ENCODE measurements around the gene TIMM10.

TIMM10 gene, protein sequence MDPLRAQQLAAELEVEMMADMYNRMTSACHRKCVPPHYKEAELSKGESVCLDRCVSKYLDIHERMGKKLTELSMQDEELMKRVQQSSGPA

DNA sequence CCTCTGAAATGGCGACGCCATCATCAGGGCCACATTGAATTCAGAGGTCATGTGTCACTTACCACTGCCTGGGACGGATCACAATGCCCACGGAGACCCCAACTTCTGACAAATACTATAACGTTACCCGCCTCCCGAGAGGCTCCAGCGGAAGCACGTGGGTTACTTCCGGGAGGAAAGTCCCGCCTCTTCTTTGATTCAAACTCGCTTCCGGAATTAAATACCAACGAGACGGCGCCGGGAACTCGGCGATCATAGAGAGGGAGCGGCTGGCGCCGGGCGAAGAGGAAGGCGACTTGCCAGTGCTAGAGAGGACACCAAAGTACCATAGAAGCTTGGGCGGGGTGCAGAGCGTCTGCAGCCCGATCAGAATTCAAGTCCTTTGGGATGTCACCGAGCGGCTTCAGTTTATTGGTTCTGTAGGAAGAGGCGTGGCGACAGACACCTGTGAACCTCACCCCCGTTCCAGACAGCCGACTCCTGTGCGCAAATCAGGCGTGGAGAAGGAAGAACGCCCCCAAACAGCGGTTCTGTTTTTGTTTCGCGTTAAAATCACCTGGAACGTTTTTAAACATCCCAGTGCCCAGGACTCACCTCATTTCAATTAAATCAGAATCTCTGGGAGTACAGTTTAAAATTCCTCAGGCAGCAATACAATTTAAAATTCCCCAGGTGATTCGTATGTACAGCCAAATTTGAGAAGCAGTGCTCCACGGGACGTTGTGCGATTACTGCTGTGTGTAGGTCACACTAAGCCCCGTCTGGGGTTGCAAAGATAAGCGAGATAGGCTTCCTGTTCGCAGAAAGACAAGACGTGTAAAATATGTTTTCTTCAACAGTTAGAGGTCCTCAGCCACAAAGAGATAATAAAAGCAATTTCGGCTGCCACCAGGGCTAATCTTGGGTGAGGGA lies at the start of gene TIMM10:
TIMM10 (minus strand) TSS at position 159 of the 912 bp plus-strand sequence. CDS start 565 bp downstream, outside the sequence.
- peak; percentile 95 for DNase-seq (ENCODE audit: low spot score)

DNA sequence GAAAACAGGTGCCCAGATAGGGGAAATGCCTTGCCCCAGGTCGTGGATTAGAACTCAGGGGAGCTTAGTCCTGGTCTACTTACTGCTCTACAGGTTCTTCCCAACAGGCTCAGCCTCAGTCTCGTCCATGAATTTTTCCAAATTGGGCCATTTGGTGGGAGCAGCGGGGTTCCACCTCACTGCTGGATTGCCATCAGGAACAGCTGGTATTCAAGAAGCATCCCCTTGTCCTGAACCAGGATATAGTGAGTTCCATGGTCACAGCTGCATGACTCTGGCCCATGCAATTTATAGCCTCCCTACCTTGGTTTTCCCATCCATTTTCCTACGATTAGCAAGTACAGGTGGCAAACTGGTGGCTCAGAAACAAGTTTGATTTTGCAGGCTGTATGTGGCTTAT lies 43.5 kb upstream of the TIMM10 start:
- no peak for DNase-seq (ENCODE audit: low spot score)

GRCh38 chr11:57571606-57572005 lies 41.1 kb upstream of the TIMM10 start:
- no peak for DNase-seq (ENCODE audit: low spot score)

- peak; percentile 92 for DNase-seq (ENCODE audit: low spot score)
Observed at GRCh38 chr11:57568330-57568766, 37.8 kb upstream of the TIMM10 start.

- peak; percentile 85 for DNase-seq (ENCODE audit: low spot score)
Observed at GRCh38 chr11:57567515-57568329, 37.2 kb upstream of the TIMM10 start, which contains the start of gene UBE2L6. Gene UBE2L6, minus strand, starts transcription at chr11:57567672. Its CDS starts 61 bp downstream, at chr11:57567611.

DNA sequence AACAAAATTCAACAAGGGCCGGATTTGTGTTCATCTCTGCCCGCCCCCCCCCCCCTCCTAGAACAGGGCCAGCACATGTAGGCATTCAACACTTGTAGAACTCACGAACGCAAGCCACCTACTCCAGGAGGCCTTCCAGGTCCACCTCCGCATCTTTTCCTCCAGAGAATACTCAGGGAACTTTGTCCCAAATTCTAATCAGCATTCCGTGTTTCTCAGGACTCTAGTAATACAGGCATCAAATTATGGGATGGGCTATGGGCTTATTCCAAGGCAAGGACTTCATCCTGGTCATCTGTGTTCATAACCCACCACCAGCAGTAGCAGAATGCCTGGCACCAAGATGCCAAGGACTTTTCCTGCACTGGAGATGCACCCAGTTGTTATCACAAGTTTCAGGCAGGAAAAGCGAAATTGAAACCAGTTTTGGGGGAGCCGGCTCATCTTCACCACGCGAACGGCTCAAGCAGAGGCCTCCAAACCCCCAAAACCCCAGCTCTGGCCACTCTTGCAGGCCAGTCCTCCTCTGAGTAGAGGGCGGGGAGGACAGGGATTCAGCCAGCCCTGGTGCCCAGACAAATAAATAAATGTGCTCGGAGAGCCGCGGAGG lies 36.5 kb upstream of the TIMM10 start:
- no peak for DNase-seq (ENCODE audit: low spot score)

DNA sequence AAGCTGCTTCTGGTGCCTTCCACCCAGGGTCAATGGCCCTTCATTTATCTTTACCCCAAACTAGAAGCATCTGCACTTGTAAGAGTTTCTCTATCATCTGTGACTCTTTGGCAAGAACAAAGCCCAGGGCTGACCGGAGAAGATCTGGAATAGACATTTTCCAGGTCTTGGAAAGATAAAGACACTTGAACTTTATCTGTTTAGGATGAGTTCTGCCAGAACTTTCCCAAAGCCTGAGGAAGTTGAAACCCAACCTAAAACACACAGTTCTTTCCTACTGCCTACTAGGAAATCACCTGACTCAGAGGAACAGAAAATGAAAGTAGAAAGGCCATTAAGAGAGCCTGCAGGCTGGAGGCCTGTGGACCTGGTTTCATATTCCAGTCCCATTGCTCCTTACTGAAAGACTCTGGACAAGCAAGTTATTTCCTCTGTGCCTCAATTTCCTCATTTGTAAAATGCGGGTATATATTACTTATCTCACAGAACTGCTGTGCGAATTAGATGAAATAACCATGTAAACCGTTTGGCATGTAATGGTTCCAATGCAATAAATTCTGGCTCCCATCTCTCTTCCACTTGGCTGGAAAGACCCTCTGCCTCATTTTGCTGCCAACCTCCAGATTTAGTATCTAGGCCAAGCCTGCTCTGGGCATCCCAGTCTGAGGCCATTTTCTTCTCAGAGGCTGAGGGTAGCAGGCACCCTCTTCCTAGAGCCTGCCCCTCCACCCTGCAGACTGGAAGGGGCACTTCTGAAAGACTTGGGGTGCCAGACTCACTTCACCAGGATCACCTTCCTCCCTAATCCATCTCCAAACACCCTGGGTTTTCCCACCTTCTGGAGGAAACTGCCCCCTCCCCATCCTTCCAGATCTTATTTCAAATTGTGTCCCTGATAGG lies 35.7 kb upstream of the TIMM10 start:
- DNase-seq (ENCODE audit: low spot score) = no peak

- DNase-seq (ENCODE audit: low spot score) = no peak
Observed at GRCh38 chr11:57562596-57562995, 32.0 kb upstream of the TIMM10 start.

- no peak for DNase-seq (ENCODE audit: low spot score)
Observed at GRCh38 chr11:57560146-57560545, 29.6 kb upstream of the TIMM10 start.

GRCh38 chr11:57556041-57556440 lies 25.5 kb upstream of the TIMM10 start:
- no peak for DNase-seq (ENCODE audit: low spot score)

DNA sequence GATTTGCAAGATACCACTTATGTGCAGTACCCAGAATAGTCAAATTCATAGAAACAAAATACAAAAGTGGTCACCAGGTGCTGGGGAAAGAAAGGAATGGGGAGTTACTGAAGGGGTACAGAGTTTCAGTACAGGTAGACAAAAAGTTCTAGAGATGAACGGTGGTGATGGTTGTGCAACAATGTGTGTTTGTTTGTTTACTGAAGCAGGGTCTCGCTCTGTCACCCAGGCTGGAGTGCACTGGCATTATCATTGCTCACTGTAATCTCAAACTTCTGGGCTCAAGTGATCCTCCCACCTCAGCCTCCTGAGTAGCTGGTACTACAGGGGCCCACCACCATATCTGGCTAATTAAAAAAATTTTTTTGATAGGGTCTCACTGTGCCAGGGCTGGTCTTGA lies 24.8 kb upstream of the TIMM10 start:
- no peak for DNase-seq (ENCODE audit: low spot score)

DNA sequence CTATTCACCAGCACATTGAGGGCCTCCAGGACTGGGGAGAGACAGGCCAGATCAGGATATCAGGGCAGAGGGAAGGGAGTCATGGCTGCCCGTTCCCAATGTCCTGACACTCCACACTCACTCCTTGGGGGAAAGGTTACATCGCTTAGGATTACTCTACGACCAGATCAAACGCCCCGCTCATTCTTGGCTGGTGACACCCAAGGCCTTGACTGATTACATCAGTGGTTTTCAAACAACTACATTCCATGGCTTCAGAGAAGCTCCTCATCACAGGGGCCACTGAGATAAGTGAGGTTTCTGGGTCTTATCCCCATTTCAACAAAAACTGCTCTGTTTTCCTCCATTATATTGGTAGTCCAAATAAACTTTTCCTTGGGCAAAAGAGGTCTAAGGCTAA lies 21.9 kb upstream of the TIMM10 start:
- DNase-seq (ENCODE audit: low spot score) = no peak

GRCh38 chr11:57551941-57552340 lies 21.4 kb upstream of the TIMM10 start:
- DNase-seq (ENCODE audit: low spot score) = no peak

- no peak for DNase-seq (ENCODE audit: low spot score)
Observed at GRCh38 chr11:57549983-57550382, 19.4 kb upstream of the TIMM10 start.

DNA sequence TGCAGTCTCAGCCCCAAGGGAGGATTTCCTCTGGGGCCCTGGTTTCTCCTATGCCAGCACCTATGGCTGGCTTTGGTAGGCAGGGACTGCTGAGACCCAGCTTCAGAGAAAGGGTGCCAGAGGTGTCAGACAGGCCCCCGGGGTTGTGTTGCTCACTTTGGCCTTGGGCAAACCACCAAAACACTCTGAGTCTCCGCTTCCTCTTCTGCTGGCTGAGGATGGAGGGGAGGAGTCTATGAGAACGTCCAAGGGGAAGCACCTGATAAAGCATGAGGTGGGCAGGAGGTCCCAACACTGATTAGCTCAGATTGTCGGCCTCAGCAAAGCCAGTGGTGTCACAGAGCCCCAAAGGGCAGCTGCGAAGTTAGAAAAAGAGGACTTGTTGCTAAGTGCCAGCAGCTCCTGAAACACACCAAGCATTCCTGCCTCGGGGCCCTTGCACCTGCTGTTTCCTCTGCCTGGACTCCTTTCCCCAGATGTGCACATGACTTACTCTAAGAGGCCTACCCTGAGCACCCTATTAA lies 17.4 kb upstream of the TIMM10 start:
- DNase-seq (ENCODE audit: low spot score) = no peak

DNA sequence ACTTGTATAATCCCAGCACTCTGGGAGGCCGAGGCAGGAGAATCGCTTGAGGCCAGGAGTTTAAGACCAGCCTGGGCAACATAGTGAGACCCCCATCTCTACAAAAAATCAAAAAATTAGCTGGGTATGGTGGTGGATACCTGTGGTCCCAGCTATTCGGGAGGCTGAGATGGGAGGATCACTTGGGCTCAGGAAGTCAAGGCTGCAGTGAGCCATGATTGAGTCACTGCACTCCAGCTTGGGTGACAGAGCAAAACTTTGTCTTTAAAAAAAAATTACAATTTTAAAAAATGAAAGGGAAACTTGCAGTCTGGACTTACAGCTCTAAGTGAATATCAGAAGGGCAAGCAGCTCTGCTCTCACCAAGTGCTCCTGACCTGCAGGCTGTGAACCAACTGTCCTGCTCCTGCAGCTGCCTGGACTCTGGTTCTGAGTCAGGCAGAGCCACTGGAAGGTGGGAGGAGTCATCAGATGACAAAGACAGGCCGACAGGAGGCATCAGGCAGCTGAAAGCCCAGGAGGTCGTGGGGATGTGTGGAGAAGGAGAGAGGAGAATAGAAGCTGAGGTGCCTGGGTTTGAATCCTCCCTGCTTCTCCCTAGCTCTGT lies 16.4 kb upstream of the TIMM10 start:
- peak; percentile 58 for DNase-seq (ENCODE audit: low spot score)

GRCh38 chr11:57546451-57546850 lies 15.9 kb upstream of the TIMM10 start:
- no peak for DNase-seq (ENCODE audit: low spot score)

DNA sequence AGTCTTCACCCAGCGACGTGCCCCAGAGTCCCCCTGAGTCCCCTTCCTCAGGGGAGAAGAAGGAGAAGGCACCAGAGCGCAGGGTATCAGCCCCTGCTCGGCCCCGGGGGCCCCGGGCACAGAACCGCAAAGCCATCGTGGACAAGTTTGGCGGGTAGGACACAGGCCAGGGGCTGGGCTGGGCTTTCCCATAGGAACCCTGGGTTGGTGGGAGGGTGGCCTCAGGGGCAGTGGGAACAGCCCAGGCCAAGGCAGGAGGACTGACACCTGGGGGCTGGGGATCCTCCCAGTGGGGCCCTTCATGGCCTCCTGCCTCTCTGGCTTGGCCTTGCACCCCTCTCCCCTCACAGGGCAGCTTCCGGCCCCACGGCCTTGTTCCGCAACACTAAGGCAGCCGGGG lies 15.3 kb upstream of the TIMM10 start:
- DNase-seq (ENCODE audit: low spot score) = no peak

DNA sequence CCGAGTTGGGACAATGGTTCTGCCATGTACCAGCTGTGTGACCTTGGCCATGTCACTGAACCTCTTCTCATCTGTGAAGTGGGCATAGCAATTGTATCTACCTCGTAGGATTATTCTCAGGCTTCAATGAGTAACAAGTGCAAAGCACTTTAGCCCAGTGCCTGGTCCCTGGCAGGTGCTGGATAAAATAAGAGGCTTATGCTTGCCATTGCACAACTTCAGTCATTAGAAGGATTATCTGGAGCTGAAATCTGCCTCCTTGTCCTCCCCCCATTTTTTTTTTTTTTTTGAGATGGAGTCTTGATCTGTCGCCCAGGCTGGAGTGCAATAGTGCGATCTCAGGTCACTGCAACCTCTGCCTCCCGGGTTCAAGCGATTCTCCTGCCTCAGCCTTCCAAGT lies 14.0 kb upstream of the TIMM10 start:
- no peak for DNase-seq (ENCODE audit: low spot score)

DNA sequence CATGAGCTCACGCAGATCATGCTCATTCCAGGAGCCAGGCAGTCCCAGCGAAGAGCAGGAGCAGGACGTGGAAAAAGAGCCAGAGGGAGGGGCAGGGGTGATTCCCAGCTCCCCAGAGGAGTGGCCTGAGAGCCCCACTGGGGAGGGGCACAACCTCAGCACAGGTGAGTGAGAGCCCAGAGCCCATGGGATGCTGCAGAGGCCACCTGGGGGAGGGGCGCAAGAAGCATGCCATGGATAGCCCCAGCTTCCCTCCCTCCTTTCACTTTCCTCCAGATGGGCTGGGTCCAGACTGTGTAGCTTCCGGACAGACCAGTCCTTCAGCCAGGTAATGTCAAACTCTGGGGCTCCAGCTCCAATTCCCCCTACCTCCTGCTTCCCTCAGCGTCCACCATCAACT lies 13.0 kb upstream of the TIMM10 start:
- no peak for DNase-seq (ENCODE audit: low spot score)

All from ecto neural progenitor cell (in vitro differentiated cells).